Common myeloid progenitor, CD34-positive (primary cell): ENCODE data around the gene LRMDA.

Experiments
- CTCF ChIA-PET: fragments of 350-600 bp; sonication (Branson Sonifier 250); formaldehyde crosslinking; loops from one replicate; lab custom pipeline; 2021; ENCODE audit warnings: antibody characterized with exemption; lab: Charles Lee
- POLR2A ChIA-PET: fragments of 350-600 bp; sonication (Branson Sonifier 250); formaldehyde crosslinking; loops from one replicate; lab custom pipeline; 2021; ENCODE audit warnings: antibody characterized with exemption; lab: Charles Lee
- DNase-seq, 3 donors: peaks; one replicate each; pipeline versions ENCODE4 v3.0.0 to v3.0.0-alpha.2; 2013
- H3K27ac ChIP-seq, 2 experiments: 1 replicate in 1 of 2; 2 replicates in 1 of 2; pipeline ENCODE4 v1.7.0; 2013; ENCODE audit warnings: inconsistent platforms in 2 of 2, low read length in 2 of 2, mild to moderate bottlenecking in 2 of 2, low read depth in 1 of 2, moderate library complexity in 1 of 2; ENCODE audit not compliant: severe bottlenecking in 2 of 2, insufficient read depth in 1 of 2, poor library complexity in 1 of 2
- H3K27me3 ChIP-seq, 5 experiments: replicated peaks in 2 of 5; 1 replicate in 3 of 5; 2 replicates in 2 of 5; pipeline versions ENCODE4 v1.6.1 to v1.7.0; 2013; ENCODE audit warnings: low read length in 4 of 5, mild to moderate bottlenecking in 2 of 5, moderate library complexity in 2 of 5, inconsistent platforms in 1 of 5; ENCODE audit not compliant: insufficient read depth in 5 of 5, control insufficient read depth in 4 of 5
- H3K36me3 ChIP-seq, 4 experiments: 1 replicate in 2 of 4; 2 replicates in 2 of 4; pipeline versions ENCODE4 v1.6.1 to v1.7.0; 2013; ENCODE audit warnings: low read length in 3 of 4, control low read depth in 1 of 4, mild to moderate bottlenecking in 1 of 4; ENCODE audit not compliant: control insufficient read depth in 4 of 4, insufficient read depth in 4 of 4
- H3K4me1 ChIP-seq, 4 experiments: 1 replicate in 3 of 4; 2 replicates in 1 of 4; pipeline versions ENCODE4 v1.6.1 to v1.7.1; 2013; ENCODE audit warnings: low read length in 3 of 4, mild to moderate bottlenecking in 3 of 4, control low read depth in 1 of 4, inconsistent platforms in 1 of 4, moderate library complexity in 1 of 4; ENCODE audit not compliant: control insufficient read depth in 4 of 4, insufficient read depth in 4 of 4; ENCODE audit errors: control extremely low read depth in 1 of 4
- H3K4me3 ChIP-seq, 7 experiments: 1 replicate in 4 of 7; 2 replicates in 3 of 7; pipeline versions ENCODE4 v1.5.1 to v1.7.0; 2013; ENCODE audit warnings: mild to moderate bottlenecking in 7 of 7, low read length in 6 of 7, moderate library complexity in 6 of 7, inconsistent platforms in 2 of 7, low read depth in 2 of 7, control low read depth in 1 of 7; ENCODE audit not compliant: insufficient read depth in 4 of 7, control insufficient read depth in 1 of 7; ENCODE audit errors: extremely low read depth in 1 of 7
- H3K9me3 ChIP-seq, 5 experiments: 1 replicate in 4 of 5; 2 replicates in 1 of 5; pipeline versions ENCODE4 v1.6.1 to v1.7.1; 2013; ENCODE audit warnings: low read length in 4 of 5, mild to moderate bottlenecking in 2 of 5, inconsistent platforms in 1 of 5, low read depth in 1 of 5, moderate library complexity in 1 of 5; ENCODE audit not compliant: control insufficient read depth in 4 of 5, insufficient read depth in 2 of 5; ENCODE audit errors: control extremely low read depth in 1 of 5
- WGBS: methylation state at CpG from one replicate; pipeline ENCODE4 v1.1.5; 2013; ENCODE audit not compliant: insufficient coverage; 5-methylcytosine and 5-hydroxymethylcytosine counted together

The LRMDA gene

DNA sequence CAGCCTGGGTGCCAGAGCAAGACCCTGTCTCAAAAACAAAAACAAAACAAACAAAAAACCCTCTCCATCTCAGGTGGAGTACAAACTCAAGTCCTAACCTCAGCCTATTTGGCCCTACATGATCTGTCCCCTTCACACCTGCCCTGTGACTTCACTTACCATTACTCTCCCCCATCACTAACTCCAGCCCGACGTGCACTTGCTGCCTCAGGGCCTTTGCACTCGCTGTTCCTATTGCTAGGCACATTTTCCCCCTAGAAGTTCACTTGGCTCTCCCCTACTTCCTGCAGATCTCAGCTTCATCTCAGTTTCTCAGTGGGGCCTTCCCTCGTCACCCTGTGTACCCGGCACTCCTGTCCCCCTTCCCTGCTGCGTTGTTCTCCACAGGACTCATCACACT lies 8.5 kb upstream of the LRMDA start:
- POLR2A ChIA-PET, result no interaction called here
- Histone ChIP-seq H3K9me3 (no peaks in the 10 kb centered on the region), H3K4me1 (peaks cover 0 to 13% (median 0%) of the 10 kb centered on the region in 4 experiments), H3K36me3 (no peaks in the 10 kb centered on the region), H3K27ac (no peak overlapping the region), H3K4me3 (no peak overlapping the region), H3K27me3 (peaks cover 0 to 3% (median 0%) of the 10 kb centered on the region in 5 experiments)
- 98% methylated on average over 6 of the region's 6 CpGs for WGBS
- DNase-seq, result no peak
- CTCF ChIA-PET, result interaction anchor here (0.9 kb wide), 1 partner anchor 11 kb away, joined by 3 read pairs; no protein-coding TSS in a partner anchor

DNA sequence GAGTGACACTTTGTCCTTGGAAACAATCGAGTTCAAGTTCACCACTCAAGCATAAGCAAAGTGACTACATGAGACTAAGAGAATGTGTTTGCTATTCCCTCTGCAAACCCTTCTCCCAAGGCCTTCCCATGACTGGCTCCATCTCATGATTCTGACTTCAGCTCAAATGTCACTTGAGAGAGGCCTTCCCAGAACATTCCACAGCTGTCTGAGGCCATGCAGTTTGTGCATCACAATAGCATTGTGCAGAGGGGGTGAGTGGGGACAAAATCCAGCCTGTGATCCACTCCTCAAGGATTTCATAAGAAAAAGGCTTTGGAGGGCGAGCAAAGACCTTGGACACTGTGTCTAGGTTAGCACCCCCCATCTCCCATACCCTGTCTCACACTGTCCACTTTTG lies 6.9 kb upstream of the LRMDA start:
- CTCF ChIA-PET, result interaction anchor here (1.0 to 1.5 kb wide), 2 partner anchors 12 to 29 kb away, joined by 3 read pairs; no protein-coding TSS in a partner anchor
- Histone ChIP-seq H3K27me3 (no peaks in the 10 kb centered on the region), H3K4me3 (no peak overlapping the region), H3K4me1 (peaks cover 2 to 25% (median 6%) of the 10 kb centered on the region in 4 experiments), H3K27ac (no peak overlapping the region), H3K9me3 (no peaks in the 10 kb centered on the region), H3K36me3 (no peaks in the 10 kb centered on the region)
- POLR2A ChIA-PET, result interaction anchor here (0.6 kb wide), 1 partner anchor 460 kb away, joined by 4 read pairs; no protein-coding TSS in a partner anchor
- DNase-seq, result no peak
- 100% methylated on average over 1 of the region's 2 CpGs for WGBS

DNA sequence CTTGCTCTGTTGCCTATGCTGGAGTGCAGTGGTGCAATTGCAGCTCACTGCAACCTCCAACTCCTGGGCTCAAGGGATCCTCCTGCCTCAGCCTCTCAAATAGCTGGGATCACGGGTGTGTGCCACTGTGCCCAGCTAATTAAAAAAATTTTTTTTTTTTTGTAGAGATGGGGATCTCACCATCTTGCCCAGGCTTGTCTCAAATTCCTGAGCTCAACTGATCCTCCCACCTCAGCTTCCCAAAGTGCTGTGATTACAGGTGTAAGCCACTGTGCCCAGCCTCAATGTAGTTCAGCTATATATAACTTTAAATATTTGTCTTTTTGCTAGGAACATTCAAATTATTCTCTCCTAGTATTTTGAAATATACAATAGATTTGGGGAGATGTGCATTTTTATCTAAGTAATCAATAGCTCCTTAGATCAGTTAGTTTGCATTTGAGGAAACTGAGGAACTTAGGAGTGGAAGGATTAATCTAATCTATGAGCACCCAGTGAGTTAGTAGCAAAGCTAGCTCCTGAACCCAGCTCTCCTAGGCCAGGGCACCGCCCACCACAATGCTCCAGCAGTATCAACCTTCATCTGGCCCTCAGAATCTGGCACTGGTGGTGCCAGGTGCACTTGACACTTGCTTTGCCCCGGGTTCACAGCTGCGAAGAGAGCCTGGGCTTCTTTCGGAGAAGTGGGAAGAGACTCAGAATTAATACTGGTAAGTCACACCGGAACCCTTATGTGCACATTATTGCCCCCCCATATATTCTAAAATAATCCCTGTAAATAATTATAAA lies 5.9 kb upstream of the LRMDA start:
- H3K4me3 ChIP-seq, result no peak overlapping the region
- DNase-seq, result no peak
- POLR2A ChIA-PET, result interaction anchor here (0.6 kb wide), 1 partner anchor 459 kb away, joined by 4 read pairs; no protein-coding TSS in a partner anchor
- CTCF ChIA-PET, result interaction anchor here (1.0 kb wide), 1 partner anchor 11 kb away, joined by 3 read pairs; no protein-coding TSS in a partner anchor
- no peaks in the 10 kb centered on the region for H3K36me3 ChIP-seq
- no peaks in the 10 kb centered on the region for H3K27me3 ChIP-seq
- WGBS, result 97% methylated on average over 3 of the region's 6 CpGs
- no peaks in the 10 kb centered on the region for H3K9me3 ChIP-seq
- no peak overlapping the region for H3K27ac ChIP-seq
- peaks cover 7 to 34% (median 14%) of the 10 kb centered on the region in 4 experiments for H3K4me1 ChIP-seq

- no peaks in the 10 kb centered on the region for H3K36me3 ChIP-seq
- no peaks in the 10 kb centered on the region for H3K27me3 ChIP-seq
- CTCF ChIA-PET, result no interaction called here
- DNase-seq, result peak in 1 of 3 donors; percentile 26
- WGBS, result no CpG with 5 or more reads among the region's 1 CpG
- H3K4me3 ChIP-seq, result no peak overlapping the region
- H3K27ac ChIP-seq, result no peak overlapping the region
- H3K4me1 ChIP-seq, result peaks cover 9 to 45% (median 26%) of the 10 kb centered on the region in 4 experiments
- POLR2A ChIA-PET, result no interaction called here
- no peaks in the 10 kb centered on the region for H3K9me3 ChIP-seq
Measured at GRCh38 chr10:75426880-75427279, 4.5 kb upstream of the LRMDA start.

- ChIA-PET CTCF (interaction anchor here (0.9 kb wide), 1 partner anchor 283 kb away, joined by 3 read pairs; no protein-coding TSS in a partner anchor), POLR2A (no interaction called here)
- H3K4me3 ChIP-seq, result no peak overlapping the region
- 69% methylated on average over 2 of the region's 3 CpGs for WGBS
- peaks cover 9 to 51% (median 36%) of the 10 kb centered on the region in 4 experiments for H3K4me1 ChIP-seq
- no peak overlapping the region for H3K27ac ChIP-seq
- no peaks in the 10 kb centered on the region for H3K9me3 ChIP-seq
- no peaks in the 10 kb centered on the region for H3K36me3 ChIP-seq
- no peak for DNase-seq
- no peaks in the 10 kb centered on the region for H3K27me3 ChIP-seq
Measured at GRCh38 chr10:75427951-75428350, 3.5 kb upstream of the LRMDA start.

DNA sequence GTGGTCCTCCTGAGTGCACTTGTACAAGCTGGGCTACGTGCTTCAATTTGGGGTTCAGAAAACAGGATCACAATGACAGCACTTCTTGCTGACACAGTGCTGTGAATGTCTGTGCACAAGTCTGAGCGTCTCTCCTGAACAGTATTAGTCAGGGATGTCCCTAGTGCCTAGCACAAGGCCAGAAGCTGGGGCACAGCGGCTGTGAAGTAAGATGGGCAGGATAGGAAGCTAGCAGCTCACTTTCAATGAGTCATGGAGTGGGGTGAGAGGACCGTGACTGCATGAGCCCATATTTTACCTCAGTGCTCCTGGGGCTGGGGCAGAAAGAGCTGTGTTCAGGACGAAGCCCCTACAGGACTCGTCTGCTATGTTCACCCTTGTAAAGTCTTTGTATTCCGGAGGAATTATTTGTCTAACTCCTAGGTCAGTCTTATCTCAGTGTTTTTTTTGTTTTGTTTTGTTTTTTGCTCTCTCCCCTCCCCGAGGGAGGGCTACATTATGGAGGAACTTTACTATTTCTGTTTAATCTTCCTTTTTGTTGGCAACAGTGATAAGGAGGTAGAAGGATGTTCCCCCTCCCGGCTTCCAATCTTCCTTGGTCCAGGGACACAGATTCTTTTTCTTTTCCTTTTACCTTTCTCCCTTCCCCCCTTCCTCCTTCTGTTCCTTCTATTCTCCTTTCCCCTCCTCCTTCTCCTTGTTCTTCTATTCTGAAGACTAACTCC lies 2.8 kb upstream of the LRMDA start:
- Histone ChIP-seq H3K4me1 (peaks cover 9 to 51% (median 36%) of the 10 kb centered on the region in 4 experiments), H3K27ac (no peak overlapping the region), H3K4me3 (no peak overlapping the region), H3K27me3 (no peaks in the 10 kb centered on the region), H3K36me3 (no peaks in the 10 kb centered on the region), H3K9me3 (no peaks in the 10 kb centered on the region)
- 93% methylated on average over 7 of the region's 9 CpGs for WGBS
- ChIA-PET CTCF (interaction anchor here (0.9 to 1.0 kb wide), 2 partner anchors 27 to 283 kb away, joined by 3 read pairs; partner anchors contain the start of gene ZNF503), POLR2A (no interaction called here)
- DNase-seq, result peak in 2 of 3 donors; percentile 32 to 46
